ENCODE measurements around the gene CD40.

GRCh38 chr20:46099491-46100287 lies 18.4 kb upstream of the CD40 start:
- TF ChIP-seq CTCF (conservative IDR thresholded peaks at IDR 0.05; ENCODE audit: low read length) (no peak), EZH2phosphoT487 (IDR thresholded peaks at IDR 0.05; ENCODE audit: borderline replicate concordance) (no peak)
